ENCODE results near the gene ACP5.
"Not testable (repeated sequence)": the region's sequence is repeated elsewhere in the genome, so short reads cannot be mapped to it uniquely, and the experiment has no call there.

ACP5 gene

GRCh38 chr19:11577451-11578257 is at the start of gene ACP5:
ACP5 (minus strand) TSS chr19:11577645; CDS start chr19:11577317, 328 bp downstream.
- no peak for DNase-seq (ENCODE audit: low read depth in 2 of 2)

GRCh38 chr19:11626252-11626651 is 48.8 kb upstream of the ACP5 start:
- no peak for DNase-seq (ENCODE audit: low read depth in 2 of 2)

- DNase-seq (ENCODE audit: low read depth in 2 of 2) = no peak
Measured at GRCh38 chr19:11624069-11624463, 46.6 kb upstream of the ACP5 start.

GRCh38 chr19:11622401-11622800 is 45.0 kb upstream of the ACP5 start:
- not testable (repeated sequence) for DNase-seq (ENCODE audit: low read depth in 2 of 2)

- no peak for DNase-seq (ENCODE audit: low read depth in 2 of 2)
Measured at GRCh38 chr19:11620553-11620952, 43.1 kb upstream of the ACP5 start.

- no peak for DNase-seq (ENCODE audit: low read depth in 2 of 2)
Measured at GRCh38 chr19:11617180-11618062, 40.0 kb upstream of the ACP5 start.

- no peak for DNase-seq (ENCODE audit: low read depth in 2 of 2)
Measured at GRCh38 chr19:11612816-11613511, 35.5 kb upstream of the ACP5 start.

GRCh38 chr19:11611730-11612129 is 34.3 kb upstream of the ACP5 start:
- no peak for DNase-seq (ENCODE audit: low read depth in 2 of 2)

GRCh38 chr19:11606484-11606883 is 29.0 kb upstream of the ACP5 start:
- DNase-seq (ENCODE audit: low read depth in 2 of 2) = no peak

GRCh38 chr19:11599704-11600103 is 22.3 kb upstream of the ACP5 start:
- DNase-seq (ENCODE audit: low read depth in 2 of 2) = not testable (repeated sequence)

- DNase-seq (ENCODE audit: low read depth in 2 of 2) = no peak
Measured at GRCh38 chr19:11598746-11599145, 21.3 kb upstream of the ACP5 start.

GRCh38 chr19:11598103-11598483 is 20.6 kb upstream of the ACP5 start:
- DNase-seq (ENCODE audit: low read depth in 2 of 2) = no peak

GRCh38 chr19:11597202-11598102 is 20.0 kb upstream of the ACP5 start, which contains the start of gene ZNF627:
ZNF627 (plus strand) TSS chr19:11597483; CDS start chr19:11597628, 145 bp downstream.
- DNase-seq (ENCODE audit: low read depth in 2 of 2) = peak; percentile 91 to 96

GRCh38 chr19:11596156-11596555 is 18.7 kb upstream of the ACP5 start:
- DNase-seq (ENCODE audit: low read depth in 2 of 2) = no peak

- no peak for DNase-seq (ENCODE audit: low read depth in 2 of 2)
Measured at GRCh38 chr19:11594084-11594483, 16.6 kb upstream of the ACP5 start.

- no peak for DNase-seq (ENCODE audit: low read depth in 2 of 2)
Measured at GRCh38 chr19:11587975-11588631, 10.7 kb upstream of the ACP5 start.

- peak; percentile 30 to 41 for DNase-seq (ENCODE audit: low read depth in 2 of 2)
Measured at GRCh38 chr19:11587302-11587974, 10.0 kb upstream of the ACP5 start.

GRCh38 chr19:11586331-11586730 is 8.9 kb upstream of the ACP5 start:
- DNase-seq (ENCODE audit: low read depth in 2 of 2) = no peak

GRCh38 chr19:11581740-11582139 is 4.3 kb upstream of the ACP5 start:
- no peak for DNase-seq (ENCODE audit: low read depth in 2 of 2)

- no peak for DNase-seq (ENCODE audit: low read depth in 2 of 2)
Measured at GRCh38 chr19:11580116-11580515, 2.7 kb upstream of the ACP5 start.
